OCI-M2 (cell line): ENCODE results near the gene BTBD19.
A peak's percentile ranks its signal among the peaks of the same experiment; 100 is the strongest.
"Not testable (repeated sequence)": the region's sequence is repeated elsewhere in the genome, so short reads cannot be mapped to it uniquely, and the experiment has no call there.

Experiments used
- DNase-seq: peaks from one replicate; lab custom pipeline; 2025; ENCODE audit not compliant: unreplicated experiment; lab: John Stamatoyannopoulos, UW

The BTBD19 gene

GRCh38 chr1:44827197-44828002 lies 19.1 kb downstream of the BTBD19 start:
- DNase-seq, result no peak

GRCh38 chr1:44828003-44828651 lies 19.8 kb downstream of the BTBD19 start:
- no peak for DNase-seq

GRCh38 chr1:44828841-44829440 lies 20.6 kb downstream of the BTBD19 start:
- no peak for DNase-seq

GRCh38 chr1:44829506-44830384 lies 21.4 kb downstream of the BTBD19 start:
- no peak for DNase-seq

- DNase-seq, result no peak
Measured at GRCh38 chr1:44830900-44831304, 22.6 kb downstream of the BTBD19 start.

- DNase-seq, result no peak
Measured at GRCh38 chr1:44831516-44831915, 23.2 kb downstream of the BTBD19 start.

- DNase-seq, result no peak
Measured at GRCh38 chr1:44832056-44832705, 23.9 kb downstream of the BTBD19 start.

GRCh38 chr1:44834328-44834727 lies 26.0 kb downstream of the BTBD19 start:
- DNase-seq, result no peak

GRCh38 chr1:44835738-44836675 lies 27.7 kb downstream of the BTBD19 start:
- peak; percentile 31 for DNase-seq

GRCh38 chr1:44838294-44838693 lies 30.0 kb downstream of the BTBD19 start:
- DNase-seq, result not testable (repeated sequence)

- DNase-seq, result no peak
Measured at GRCh38 chr1:44839576-44839975, 31.3 kb downstream of the BTBD19 start.

GRCh38 chr1:44842486-44842861 lies 34.2 kb downstream of the BTBD19 start:
- no peak for DNase-seq

GRCh38 chr1:44842862-44843655 lies 34.7 kb downstream of the BTBD19 start, which contains the start of gene PTCH2:
Gene PTCH2 (minus strand): TSS chr1:44843253. CDS start chr1:44842932, 321 bp downstream.
- no peak for DNase-seq

GRCh38 chr1:44846985-44847384 lies 38.7 kb downstream of the BTBD19 start:
- no peak for DNase-seq

GRCh38 chr1:44847845-44848244 lies 39.5 kb downstream of the BTBD19 start:
- no peak for DNase-seq

GRCh38 chr1:44848456-44849181 lies 40.3 kb downstream of the BTBD19 start:
- no peak for DNase-seq

GRCh38 chr1:44849575-44850132 lies 41.3 kb downstream of the BTBD19 start:
- DNase-seq, result no peak

GRCh38 chr1:44851308-44851707 lies 43.0 kb downstream of the BTBD19 start:
- no peak for DNase-seq
